GM21619 (cell line): Measurements from ENCODE around the gene EP400.

Source experiments
- ATAC-seq: cut with Tn5 transposase; IDR thresholded peaks from one replicate; pipeline ENCODE4 v1.9.1; 2021; ENCODE audit not compliant: unreplicated experiment

Gene EP400

GRCh38 chr12:132015686-132016430, 66.1 kb downstream of the EP400 start:
- ATAC-seq = no peak

DNA sequence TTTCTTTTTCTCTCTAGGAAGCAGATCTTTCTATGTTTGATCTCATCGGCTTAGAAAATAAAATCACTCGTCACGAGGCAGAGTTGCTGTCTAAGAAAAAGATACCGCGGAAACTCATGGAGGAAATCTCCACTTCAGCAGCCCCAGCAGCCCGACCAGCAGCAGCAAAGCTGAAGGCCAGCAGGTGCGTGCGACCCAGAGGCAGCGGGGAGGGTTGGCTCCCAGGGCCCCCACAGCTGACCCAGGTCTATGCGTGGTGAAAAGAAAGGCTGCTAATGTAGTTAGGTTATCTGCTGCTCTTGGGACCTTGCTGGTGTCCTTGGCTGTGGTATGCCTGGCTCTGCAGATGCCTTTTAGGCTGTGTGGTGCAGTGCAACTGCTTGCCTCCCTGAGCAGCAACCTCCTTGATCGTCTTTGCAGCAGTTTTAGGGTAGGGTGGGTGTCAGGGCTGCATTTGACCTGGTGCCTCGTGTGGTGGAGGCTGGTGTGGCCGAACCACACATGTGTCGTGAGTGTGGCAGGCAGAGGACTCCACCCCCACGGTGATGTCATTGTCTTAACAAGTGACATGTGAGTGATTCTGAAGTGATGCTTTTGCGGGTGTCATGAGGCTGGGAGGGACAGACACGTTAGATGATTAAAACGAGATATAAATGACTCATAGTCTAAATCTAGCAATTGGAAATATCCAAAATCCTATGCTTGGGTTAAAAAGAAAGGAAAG, 68.6 kb downstream of the EP400 start:
- no peak for ATAC-seq

GRCh38 chr12:132019891-132020290, 70.1 kb downstream of the EP400 start:
- ATAC-seq = no peak

DNA sequence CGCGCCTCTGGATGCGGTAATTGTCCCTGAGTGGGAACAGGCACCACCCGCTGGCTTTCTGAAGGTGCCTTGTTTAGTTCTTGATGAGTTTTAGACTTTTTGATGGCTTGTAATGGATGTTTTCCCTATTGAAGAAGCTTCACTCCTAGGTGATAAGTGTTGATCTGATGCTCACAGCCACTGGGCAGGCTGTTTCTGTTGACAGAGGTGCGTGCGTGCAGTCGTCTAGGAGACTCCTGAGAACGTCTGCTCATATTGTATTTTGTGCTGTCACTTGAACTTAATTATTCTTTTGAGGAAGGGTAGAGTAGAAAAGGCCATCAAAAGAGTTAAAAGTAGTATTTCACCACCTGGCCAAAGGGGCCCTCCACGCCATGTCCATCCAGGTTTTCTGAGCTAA, 70.5 kb downstream of the EP400 start:
- ATAC-seq = no peak

- ATAC-seq = no peak
These were observed 71.5 kb downstream of the EP400 start for GRCh38 chr12:132021031-132021871.

- no peak for ATAC-seq
These were observed 72.2 kb downstream of the EP400 start for GRCh38 chr12:132021965-132022364.

GRCh38 chr12:132023658-132024057, 73.9 kb downstream of the EP400 start:
- ATAC-seq = no peak

- no peak for ATAC-seq
These were observed 75.0 kb downstream of the EP400 start for GRCh38 chr12:132024758-132025157.

- ATAC-seq = no peak
These were observed 75.8 kb downstream of the EP400 start for GRCh38 chr12:132025526-132025925.

GRCh38 chr12:132026061-132026795, 76.5 kb downstream of the EP400 start:
- no peak for ATAC-seq

DNA sequence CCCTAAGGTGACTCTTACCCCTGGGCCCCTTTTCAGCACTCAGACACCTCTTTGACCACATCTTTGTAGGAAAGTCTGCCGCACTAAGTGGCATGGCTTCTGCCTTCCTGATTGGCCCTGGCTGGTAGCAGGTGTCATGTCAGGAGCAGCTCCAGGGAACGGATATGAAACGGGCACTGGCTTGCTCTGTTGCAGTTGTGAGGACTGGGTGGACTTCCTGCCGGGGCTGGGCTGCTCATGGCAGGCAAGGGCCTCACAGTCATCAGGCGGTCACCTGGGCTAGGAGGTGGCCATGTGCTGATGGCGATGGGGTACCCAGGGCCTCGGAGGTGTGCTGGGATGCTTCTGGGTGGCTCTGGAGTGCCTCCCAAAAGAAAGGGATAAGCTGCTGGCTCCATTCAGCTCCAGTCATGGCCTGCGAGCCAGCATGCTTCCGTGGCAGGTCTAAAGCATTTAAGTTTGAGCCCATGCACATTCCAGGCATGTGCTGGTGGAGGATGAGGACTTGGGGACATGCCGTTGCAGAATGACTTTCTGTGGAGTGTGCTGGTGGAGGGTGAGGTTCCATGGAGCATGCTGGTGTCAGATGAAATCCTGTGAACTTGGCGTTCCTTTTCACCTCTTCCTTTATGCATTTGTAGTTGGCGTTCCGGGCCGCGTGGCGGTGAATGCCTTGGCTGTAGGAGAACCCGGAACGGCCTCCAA, 77.2 kb downstream of the EP400 start:
- ATAC-seq = no peak

DNA sequence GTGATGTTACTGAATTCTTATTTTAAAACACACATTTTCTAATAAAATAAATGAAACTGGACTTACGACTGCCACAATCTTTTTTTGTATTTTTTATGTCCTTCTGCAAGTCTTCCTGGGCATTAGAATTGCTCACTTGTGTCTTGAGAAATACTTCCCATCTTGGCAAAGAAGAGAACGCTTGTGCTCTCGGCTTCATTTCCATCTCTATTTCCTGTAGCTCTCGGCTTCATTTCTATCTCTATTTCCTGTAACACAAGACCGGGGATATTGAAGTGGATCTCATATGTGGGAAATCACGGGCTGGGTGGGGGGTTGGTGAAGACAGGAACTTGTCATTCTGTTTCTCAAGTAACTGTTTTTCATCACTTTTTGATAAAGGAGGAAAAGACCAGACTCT, 77.9 kb downstream of the EP400 start:
- no peak for ATAC-seq

GRCh38 chr12:132028111-132028510, 78.4 kb downstream of the EP400 start:
- ATAC-seq = no peak

- ATAC-seq = no peak
These were observed 80.0 kb downstream of the EP400 start for GRCh38 chr12:132029503-132030300.

GRCh38 chr12:132030367-132031038, 80.8 kb downstream of the EP400 start:
- ATAC-seq = no peak

DNA sequence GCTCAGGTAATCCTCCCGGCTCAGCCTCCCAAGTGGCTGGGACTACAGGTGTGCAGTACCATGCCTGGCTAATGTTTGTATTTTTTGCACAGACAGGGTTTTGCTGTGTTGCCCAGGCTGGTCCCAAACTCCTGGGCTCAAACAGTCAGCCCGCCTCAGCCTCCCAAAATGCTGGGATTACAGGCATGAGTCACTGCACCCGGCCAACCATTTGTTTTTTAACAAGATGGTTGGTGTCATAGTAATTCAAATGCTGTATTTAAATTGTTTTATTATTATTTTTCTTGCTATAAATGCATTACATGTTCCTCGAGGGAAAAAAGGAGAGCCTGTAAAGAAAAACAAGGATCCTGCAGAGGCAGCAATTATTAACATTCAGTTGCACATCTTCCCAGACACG, 83.9 kb downstream of the EP400 start:
- ATAC-seq = no peak

- ATAC-seq = no peak
These were observed 86.4 kb downstream of the EP400 start for GRCh38 chr12:132036063-132036683.

- ATAC-seq = no peak
These were observed 91.3 kb downstream of the EP400 start for GRCh38 chr12:132040906-132041606.
